Endometrial microvascular endothelial cells (primary cell): ENCODE data around the gene PIM2. TPM values are rescaled to one million over a fixed set of nuclear protein-coding genes. Genes with fewer than 3 reads are reported as not detected.

Experiments used
- in situ Hi-C: cut with HindIII; loops from 2 replicates; pipeline ENCODE4 v1.10.0; 2017; ENCODE audit warnings: low sequenced_read_pairs, low pct_unique_long_range_greater_than_20kb; ENCODE audit errors: inconsistent ontology term
- total RNA-seq: library from RNA; depleted of rRNA; stranded (reverse); fragments of >200 nt; gene quantifications from one replicate; pipeline ENCODE4 v1.2.3, GENCODE V29; 2015; ENCODE audit errors: inconsistent ontology term

PIM2 gene
- total RNA-seq, 1 donor from 2014 or later, result 5.3 TPM

GRCh38 chrX:48937054-48937907 is 18.5 kb upstream of the PIM2 start:
- in situ Hi-C loops, result no loop called here

GRCh38 chrX:48936429-48937053 is 17.7 kb upstream of the PIM2 start:
- in situ Hi-C loops, result no loop called here

GRCh38 chrX:48935301-48935670 is 16.5 kb upstream of the PIM2 start:
- in situ Hi-C loops, result no loop called here

GRCh38 chrX:48934581-48935300 is 15.9 kb upstream of the PIM2 start:
- in situ Hi-C loops, result no loop called here

DNA sequence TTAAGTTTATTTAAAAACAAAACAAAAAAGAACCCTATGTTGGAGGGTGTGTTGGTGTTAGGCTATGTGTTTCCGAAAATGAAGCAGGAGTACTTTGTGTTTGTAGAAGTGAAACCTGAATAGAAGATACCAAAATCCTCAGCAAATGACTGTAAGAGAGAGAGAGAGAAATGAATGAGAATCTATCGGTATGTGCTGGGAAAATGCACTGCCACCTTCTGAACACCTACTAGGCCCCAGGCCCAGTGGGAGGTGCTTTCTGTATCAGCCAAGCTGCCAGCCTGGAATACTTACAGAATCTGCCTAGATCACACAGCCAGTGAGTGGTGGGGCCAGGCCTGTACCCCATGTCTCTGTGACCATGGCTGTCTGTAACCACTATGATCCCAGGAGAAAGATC is 14.9 kb upstream of the PIM2 start:
- in situ Hi-C loops, result no loop called here

DNA sequence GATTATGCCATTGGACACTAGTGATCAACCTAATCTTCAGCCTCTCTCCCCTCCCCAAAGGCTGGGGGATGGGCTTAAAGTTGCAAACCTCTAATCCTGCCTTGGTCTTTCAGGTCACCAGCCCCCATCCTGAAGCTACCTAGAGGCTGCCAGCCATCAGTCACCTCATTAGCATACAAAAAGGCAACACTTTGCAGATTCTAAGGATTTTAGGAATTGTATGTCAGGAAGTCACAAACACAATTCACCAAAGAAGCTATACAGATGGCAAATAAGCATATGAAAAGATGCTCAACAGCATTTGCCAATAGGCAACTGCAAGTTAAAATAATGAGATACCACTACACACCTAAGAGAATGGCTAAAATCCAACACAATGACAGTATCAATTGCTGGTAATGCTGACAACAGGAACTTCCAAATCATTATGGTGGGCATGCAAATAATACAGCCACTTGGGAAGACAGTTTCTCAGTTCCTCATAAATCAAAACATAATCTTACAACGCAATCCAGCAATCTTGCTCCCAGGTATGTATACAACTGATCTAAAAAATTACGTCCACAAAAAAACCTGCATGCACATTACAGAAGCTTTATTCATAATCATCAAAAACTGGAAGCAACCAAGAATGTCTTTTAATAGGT is 9.0 kb upstream of the PIM2 start:
- in situ Hi-C loops, result no loop called here

GRCh38 chrX:48927123-48927522 is 8.3 kb upstream of the PIM2 start:
- in situ Hi-C loops, result no loop called here

GRCh38 chrX:48924270-48924669 is 5.4 kb upstream of the PIM2 start:
- in situ Hi-C loops, result no loop called here

- in situ Hi-C loops, result no loop called here
Observed at GRCh38 chrX:48923771-48924170, 4.9 kb upstream of the PIM2 start.

DNA sequence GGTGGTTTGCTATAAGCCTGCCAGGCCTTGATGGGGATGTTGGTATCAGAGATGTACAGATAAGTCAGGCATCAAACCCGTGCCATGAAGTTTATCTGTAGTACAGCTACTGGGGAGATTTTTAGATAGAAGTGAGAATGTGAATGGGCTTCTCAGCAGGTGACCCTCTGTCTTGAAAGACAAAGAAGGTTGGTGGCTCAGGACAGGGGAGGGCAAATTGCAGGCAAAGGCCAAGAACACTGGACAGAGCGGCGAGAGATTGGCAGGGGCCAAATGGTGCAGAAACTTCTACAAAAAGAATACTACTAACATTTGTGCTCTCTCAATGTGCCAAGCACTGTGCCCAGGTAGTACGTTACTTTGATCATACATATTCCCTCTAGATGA is 1.9 kb upstream of the PIM2 start:
- in situ Hi-C loops, result no loop called here

DNA sequence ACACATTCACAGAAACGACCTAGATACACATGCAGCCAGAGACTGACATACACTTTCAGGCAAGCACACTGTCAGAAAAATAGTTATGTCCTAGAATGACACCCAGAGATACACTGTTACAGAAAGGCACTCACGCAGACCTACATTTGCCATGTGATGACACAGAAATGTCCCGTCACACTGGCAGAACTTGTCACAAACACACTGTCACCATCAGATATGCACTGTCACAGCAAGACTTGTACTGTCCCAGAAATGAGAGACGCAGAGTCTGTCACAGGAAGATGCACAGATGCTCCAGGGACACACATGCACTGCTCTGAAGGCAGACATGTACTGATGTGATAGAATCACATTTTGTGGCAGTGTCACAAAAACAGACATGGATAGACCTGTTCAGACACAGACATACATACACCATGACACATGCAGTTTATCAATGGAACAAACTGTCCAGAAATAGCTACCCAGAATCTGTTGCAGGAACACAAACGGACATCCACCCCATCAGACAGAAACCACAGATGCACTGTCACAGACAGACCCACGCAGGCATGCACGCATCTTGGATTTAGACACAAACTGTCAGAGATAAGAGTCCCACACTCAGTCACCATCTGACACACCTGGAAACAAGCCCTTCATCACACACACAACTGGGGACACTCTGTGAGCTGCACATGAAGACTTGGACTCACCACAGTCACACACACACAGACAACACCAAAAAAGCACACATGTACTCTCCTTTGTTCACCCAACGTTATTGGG is 1.3 kb upstream of the PIM2 start:
- in situ Hi-C loops, result no loop called here

GRCh38 chrX:48919360-48919841 is 577 bp upstream of the PIM2 start:
- in situ Hi-C loops, result no loop called here

GRCh38 chrX:48918301-48918642 is 552 bp downstream of the PIM2 start:
- in situ Hi-C loops, result no loop called here

DNA sequence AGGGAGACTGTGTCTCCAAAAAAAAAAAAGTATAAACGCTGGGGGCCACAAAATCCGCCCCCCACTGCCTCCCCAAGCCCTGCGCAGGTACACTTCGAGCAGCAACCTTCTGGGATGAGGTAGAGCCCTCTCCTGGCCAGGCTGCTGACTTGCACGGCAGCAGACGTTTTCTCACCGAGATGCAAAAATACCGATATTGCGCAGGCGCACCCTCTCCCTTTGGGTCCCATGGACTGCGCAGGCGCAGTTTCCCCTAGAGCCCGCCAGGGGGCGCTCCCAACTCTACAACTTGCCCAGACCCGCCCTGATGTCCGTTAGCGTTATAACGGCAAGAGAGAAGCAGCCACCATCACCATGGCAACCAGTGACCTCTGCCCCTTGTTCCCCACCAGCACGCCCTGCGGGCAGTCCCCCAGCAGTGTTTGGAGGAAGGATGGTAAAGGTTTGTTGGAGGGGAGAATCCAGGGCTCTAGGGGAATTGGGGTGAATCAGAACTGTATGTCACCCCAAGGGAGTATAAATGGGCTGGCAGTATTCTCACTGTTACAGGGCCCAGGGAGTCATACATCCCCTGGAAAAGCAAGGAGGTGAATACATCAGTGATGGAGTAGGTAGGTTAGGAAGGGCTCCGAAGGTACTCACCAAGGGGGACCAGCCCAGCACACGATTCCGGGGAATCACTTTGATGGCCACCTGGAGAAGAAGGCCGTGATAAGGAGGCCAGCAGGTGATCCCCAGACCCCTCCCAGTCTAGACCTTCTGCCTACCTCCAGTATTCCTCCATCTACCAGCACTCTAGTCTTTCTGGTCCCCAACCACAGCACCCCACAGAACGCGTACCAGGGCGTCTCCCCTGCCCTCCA is 1.5 kb downstream of the PIM2 start:
- in situ Hi-C loops, result no loop called here

DNA sequence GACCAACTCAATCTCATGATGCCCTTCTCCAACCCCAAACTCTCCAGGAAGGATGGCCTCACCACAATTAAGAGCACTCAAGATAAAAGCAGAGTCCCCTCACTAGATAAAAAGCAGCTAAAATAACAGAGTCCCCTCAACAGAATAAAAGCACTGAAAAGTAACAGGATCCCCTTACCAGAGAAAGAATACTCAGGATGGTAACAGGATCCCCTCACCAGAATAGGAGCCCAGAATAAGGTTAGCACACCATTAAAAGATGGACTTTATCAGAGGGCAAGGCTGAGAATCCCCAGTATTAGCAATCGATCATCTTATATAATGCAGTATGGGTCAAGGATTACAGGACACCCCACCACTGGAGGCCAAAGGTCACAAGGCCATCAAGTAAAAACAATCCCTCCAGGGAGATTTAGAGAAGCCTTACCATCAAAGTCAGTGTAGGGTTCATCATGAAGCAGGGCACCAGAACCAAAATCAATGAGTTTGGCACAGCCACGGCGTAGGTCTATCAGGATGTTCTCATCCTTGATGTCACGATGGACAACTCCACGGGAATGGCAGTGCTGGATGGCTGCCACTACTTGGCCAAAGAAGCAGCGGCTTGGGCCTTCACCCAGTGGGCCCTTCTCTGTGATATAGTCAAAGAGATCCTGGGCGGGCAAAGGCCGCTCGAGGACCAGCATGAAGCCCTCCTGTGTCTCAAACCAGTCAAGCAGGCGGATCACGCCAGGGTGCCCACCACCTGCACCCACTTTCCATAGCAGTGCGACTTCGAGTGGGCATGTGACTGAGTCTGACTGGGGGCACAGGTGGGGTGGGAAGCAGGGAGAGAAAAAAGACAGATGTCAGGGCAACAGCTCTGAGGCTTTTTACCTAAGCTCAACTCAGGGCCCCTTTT is 4.0 kb downstream of the PIM2 start:
- in situ Hi-C loops, result no loop called here

DNA sequence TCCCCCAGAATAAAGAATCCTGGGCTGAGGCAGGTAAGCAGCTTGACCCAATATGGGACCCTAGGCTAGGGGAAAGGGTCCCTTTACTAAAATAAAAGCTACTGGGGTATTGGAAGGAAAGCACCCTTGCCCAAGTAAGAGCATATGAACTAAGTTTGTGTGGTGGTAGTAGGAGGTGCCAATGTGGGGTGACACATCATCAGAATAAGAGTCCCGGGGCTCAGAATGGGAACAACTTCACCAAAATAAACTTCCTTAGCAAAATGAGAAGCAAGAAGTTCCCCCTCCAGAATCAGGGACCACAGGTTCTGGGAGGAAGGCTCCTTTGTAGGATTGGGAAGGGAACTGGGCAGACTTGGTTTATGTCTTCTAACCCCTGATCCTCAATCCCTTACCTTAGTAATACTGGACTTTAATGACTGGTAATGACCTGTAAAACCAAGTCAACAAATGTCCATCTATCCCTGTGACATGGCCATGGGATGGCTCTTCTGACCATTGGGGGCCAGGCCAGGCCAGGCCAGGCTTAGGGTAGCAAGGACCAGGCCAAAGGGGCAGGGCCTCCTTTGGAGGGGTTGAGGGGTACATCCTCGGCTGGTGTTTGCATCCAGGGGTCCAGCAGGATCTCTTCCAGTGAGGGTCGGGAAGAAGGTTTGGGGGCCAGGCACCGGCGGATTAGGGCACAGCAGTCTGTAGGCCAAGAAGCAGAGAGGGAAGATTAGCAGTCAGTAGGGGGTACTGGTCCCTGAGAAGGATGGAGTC is 5.0 kb downstream of the PIM2 start:
- in situ Hi-C loops, result no loop called here
